ENCODE data around the gene LRRC3. TPM values are rescaled to one million over a fixed set of nuclear protein-coding genes. Genes with fewer than 3 reads are reported as not detected.
"Not testable (repeated sequence)": the region's sequence is repeated elsewhere in the genome, so short reads cannot be mapped to it uniquely, and the experiment has no call there.

Gene LRRC3
- total RNA-seq, 1 experiment from 2014 or later, result 5.7 TPM

DNA sequence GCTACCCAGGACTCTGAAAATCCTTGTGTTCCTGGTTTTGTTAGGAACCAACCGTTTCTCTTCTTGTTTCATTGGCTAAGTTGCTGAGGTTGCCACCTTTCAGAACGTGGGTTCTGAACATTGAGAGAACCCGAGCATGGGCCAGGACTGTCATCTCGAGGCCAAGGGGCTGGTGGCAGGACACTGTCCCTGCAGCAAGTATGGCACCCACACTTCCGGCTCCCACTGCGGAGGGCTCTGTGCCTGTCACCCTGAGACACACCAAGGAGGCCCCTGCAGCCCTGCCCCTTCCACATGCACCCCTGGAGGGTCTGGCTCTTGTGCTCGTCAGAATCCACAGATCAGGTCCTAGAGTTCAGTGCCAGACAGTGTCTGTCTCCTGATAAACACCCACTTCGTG, 39.1 kb upstream of the LRRC3 start:
- Mint-ChIP-seq H3K4me1 (no peaks in the 10 kb centered on the region), H3K27ac (no peak overlapping the region), H3K36me3 (peaks cover 11% of the 10 kb centered on the region; the same call in 1 of the 2 replicates), H3K27me3 (ENCODE audit: low read depth) (no peaks in the 10 kb centered on the region), H3K4me3 (no peak overlapping the region), H3K9me3 (peaks cover 15% of the 10 kb centered on the region)
- CTCF ChIA-PET, result no interaction called here
- no peak for TF ChIP-seq GRHL2 (CRISPR knock-in tag; IDR thresholded peaks at IDR 0.05; ENCODE audit: insufficient replicate concordance, severe bottlenecking)
- no peak for TF ChIP-seq KAT7 (CRISPR knock-in tag; IDR thresholded peaks at IDR 0.05; ENCODE audit: borderline replicate concordance)
- TF ChIP-seq USF2 (CRISPR knock-in tag; IDR thresholded peaks at IDR 0.05), result no peak
- TF ChIP-seq GABPB1 (CRISPR knock-in tag; IDR thresholded peaks at IDR 0.05), result no peak
- TF ChIP-seq TEAD1 (CRISPR knock-in tag; IDR thresholded peaks at IDR 0.05), result no peak
- TF ChIP-seq, protein P1, sequence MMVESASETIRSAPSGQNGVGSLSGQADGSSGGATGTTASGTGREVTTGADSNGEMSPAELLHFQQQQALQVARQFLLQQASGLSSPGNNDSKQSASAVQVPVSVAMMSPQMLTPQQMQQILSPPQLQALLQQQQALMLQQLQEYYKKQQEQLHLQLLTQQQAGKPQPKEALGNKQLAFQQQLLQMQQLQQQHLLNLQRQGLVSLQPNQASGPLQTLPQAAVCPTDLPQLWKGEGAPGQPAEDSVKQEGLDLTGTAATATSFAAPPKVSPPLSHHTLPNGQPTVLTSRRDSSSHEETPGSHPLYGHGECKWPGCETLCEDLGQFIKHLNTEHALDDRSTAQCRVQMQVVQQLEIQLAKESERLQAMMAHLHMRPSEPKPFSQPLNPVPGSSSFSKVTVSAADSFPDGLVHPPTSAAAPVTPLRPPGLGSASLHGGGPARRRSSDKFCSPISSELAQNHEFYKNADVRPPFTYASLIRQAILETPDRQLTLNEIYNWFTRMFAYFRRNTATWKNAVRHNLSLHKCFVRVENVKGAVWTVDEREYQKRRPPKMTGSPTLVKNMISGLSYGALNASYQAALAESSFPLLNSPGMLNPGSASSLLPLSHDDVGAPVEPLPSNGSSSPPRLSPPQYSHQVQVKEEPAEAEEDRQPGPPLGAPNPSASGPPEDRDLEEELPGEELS (CRISPR knock-in tag; IDR thresholded peaks at IDR 0.05), result no peak
- TF ChIP-seq, protein P2, sequence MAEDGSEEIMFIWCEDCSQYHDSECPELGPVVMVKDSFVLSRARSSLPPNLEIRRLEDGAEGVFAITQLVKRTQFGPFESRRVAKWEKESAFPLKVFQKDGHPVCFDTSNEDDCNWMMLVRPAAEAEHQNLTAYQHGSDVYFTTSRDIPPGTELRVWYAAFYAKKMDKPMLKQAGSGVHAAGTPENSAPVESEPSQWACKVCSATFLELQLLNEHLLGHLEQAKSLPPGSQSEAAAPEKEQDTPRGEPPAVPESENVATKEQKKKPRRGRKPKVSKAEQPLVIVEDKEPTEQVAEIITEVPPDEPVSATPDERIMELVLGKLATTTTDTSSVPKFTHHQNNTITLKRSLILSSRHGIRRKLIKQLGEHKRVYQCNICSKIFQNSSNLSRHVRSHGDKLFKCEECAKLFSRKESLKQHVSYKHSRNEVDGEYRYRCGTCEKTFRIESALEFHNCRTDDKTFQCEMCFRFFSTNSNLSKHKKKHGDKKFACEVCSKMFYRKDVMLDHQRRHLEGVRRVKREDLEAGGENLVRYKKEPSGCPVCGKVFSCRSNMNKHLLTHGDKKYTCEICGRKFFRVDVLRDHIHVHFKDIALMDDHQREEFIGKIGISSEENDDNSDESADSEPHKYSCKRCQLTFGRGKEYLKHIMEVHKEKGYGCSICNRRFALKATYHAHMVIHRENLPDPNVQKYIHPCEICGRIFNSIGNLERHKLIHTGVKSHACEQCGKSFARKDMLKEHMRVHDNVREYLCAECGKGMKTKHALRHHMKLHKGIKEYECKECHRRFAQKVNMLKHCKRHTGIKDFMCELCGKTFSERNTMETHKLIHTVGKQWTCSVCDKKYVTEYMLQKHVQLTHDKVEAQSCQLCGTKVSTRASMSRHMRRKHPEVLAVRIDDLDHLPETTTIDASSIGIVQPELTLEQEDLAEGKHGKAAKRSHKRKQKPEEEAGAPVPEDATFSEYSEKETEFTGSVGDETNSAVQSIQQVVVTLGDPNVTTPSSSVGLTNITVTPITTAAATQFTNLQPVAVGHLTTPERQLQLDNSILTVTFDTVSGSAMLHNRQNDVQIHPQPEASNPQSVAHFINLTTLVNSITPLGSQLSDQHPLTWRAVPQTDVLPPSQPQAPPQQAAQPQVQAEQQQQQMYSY (CRISPR knock-in tag; IDR thresholded peaks at IDR 0.05), result no peak
- TF ChIP-seq ZNF281 (CRISPR knock-in tag; IDR thresholded peaks at IDR 0.05), result no peak
- TF ChIP-seq ESRRA (CRISPR knock-in tag; IDR thresholded peaks at IDR 0.05; ENCODE audit: borderline replicate concordance), result no peak
- TF ChIP-seq STAT6 (CRISPR knock-in tag; conservative IDR thresholded peaks at IDR 0.05; ENCODE audit: low read depth), result no peak
- DNase-seq (ENCODE audit: low spot score) (no peak), ATAC-seq (no peak)
- POLR2A ChIA-PET, result no interaction called here

GRCh38 chr21:44417621-44418107, 37.6 kb upstream of the LRRC3 start:
- POLR2A ChIA-PET; ATAC-seq; H3K27me3 Mint-ChIP-seq (ENCODE audit: low read depth); CTCF ChIA-PET; H3K4me1 Mint-ChIP-seq; H3K4me3 Mint-ChIP-seq; H3K27ac Mint-ChIP-seq; DNase-seq (ENCODE audit: low spot score): not testable (repeated sequence)
- peaks cover 11% of the 10 kb centered on the region; the same call in 1 of the 2 replicates for H3K36me3 Mint-ChIP-seq
- H3K9me3 Mint-ChIP-seq, result peaks cover 15% of the 10 kb centered on the region
